ENCODE results near the gene ACOT11. TPM values are rescaled to one million over a fixed set of nuclear protein-coding genes. Genes with fewer than 3 reads are reported as not detected.

Gene ACOT11
- total RNA-seq, 1 experiment from 2014 or later = 25.7 TPM

DNA sequence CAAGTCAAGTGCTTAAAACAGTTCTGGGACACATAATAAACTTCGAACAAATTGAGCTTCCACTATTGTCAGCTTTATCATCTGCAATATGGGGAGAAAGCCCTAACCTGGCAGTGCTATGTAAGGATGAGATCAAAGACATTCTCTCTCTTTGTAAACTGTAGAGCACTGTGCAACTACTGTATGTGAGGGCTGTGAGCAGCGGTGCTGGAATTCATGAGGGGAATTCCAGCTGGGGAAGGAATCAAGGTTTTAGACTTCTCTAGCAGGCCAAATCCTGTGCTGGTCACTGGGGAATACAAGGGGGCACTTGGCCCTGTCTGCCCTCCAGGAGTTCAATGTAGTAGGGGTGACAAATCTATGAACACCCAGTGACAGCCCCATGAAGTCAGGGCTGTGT is 66.0 kb downstream of the ACOT11 start:
- Histone ChIP-seq H4K20me1 (ENCODE audit: insufficient read depth) (no peaks in the 10 kb centered on the region), H3F3A (ENCODE audit: insufficient read depth, low read depth) (no peaks in the 10 kb centered on the region), H3K9me2 (ENCODE audit: insufficient read depth) (no peaks in the 10 kb centered on the region), H3K79me2 (ENCODE audit: low read depth) (no peaks in the 10 kb centered on the region), H3K4me2 (no peak overlapping the region), H3K27ac (no peak overlapping the region), H3K27me3 (ENCODE audit: insufficient read depth, low read depth) (0 out of 2 replicates have a peak, but pooled peaks cover 4% of the 10 kb centered on the region), H2AFZ (no peak overlapping the region), H3K4me1 (replicated peaks; ENCODE audit: insufficient read depth) (no peaks in the 10 kb centered on the region), H3K36me3 (ENCODE audit: low read depth) (no peaks in the 10 kb centered on the region), H3K4me3 (no peak overlapping the region), H3K9me3 (ENCODE audit: insufficient read depth, low read depth) (no peaks in the 10 kb centered on the region)
- no peak for DNase-seq
- no peak for TF ChIP-seq EZH2 (IDR thresholded peaks at IDR 0.05; ENCODE audit: low read depth)
- TF ChIP-seq CTCF (conservative IDR thresholded peaks at IDR 0.05) = no peak
- POLR2A ChIA-PET (ENCODE audit: unreplicated experiment) = interaction anchor here (0.6 kb wide), 1 partner anchor 32 kb away, joined by 3 read pairs; no protein-coding TSS in a partner anchor
- CTCF ChIA-PET = no interaction called here
- no TSS peak for BruUV-seq (replicated peaks)
- intact Hi-C loops (cut with micrococcal nuclease; ENCODE audit: unreplicated experiment) = no loop called here

DNA sequence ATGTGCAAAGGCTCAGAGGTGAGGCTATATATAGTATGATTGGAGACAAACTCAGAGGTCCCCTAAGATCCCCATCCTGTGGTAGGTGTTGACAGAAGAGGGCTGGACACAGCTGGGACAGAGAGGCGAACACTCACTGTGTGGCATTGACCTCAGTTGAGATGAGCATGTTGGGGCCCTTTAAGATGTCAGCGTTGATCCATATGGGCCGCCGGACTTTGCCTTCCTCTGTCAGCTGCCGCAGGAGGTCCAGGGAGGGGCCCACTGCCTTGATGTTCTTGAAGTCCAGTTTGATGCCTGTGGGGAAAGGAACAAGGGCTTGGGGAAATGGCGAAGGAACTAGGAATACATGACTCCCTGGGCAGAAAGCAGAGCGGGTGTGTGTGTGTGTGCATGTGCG is 66.5 kb downstream of the ACOT11 start:
- H3K4me3 ChIP-seq = no peak overlapping the region
- H2AFZ ChIP-seq = no peak overlapping the region
- DNase-seq = no peak
- CTCF ChIA-PET = no interaction called here
- TF ChIP-seq CTCF (conservative IDR thresholded peaks at IDR 0.05) (no peak), EZH2 (IDR thresholded peaks at IDR 0.05; ENCODE audit: low read depth) (no peak)
- H3K27me3 ChIP-seq (ENCODE audit: insufficient read depth, low read depth) = 0 out of 2 replicates have a peak, but pooled peaks cover 4% of the 10 kb centered on the region
- H3K9me2 ChIP-seq (ENCODE audit: insufficient read depth) = no peaks in the 10 kb centered on the region
- H3K36me3 ChIP-seq (ENCODE audit: low read depth) = no peaks in the 10 kb centered on the region
- no peaks in the 10 kb centered on the region for H3K9me3 ChIP-seq (ENCODE audit: insufficient read depth, low read depth)
- H3F3A ChIP-seq (ENCODE audit: insufficient read depth, low read depth) = no peaks in the 10 kb centered on the region
- no peaks in the 10 kb centered on the region for H3K79me2 ChIP-seq (ENCODE audit: low read depth)
- no peaks in the 10 kb centered on the region for H4K20me1 ChIP-seq (ENCODE audit: insufficient read depth)
- POLR2A ChIA-PET (ENCODE audit: unreplicated experiment) = interaction anchor here (0.6 kb wide), 2 partner anchors 23 to 33 kb away, joined by 3 to 4 read pairs; no protein-coding TSS in a partner anchor
- H3K4me2 ChIP-seq = no peak overlapping the region
- no peak overlapping the region for H3K27ac ChIP-seq
- intact Hi-C loops (cut with micrococcal nuclease; ENCODE audit: unreplicated experiment) = no loop called here
- H3K4me1 ChIP-seq (replicated peaks; ENCODE audit: insufficient read depth) = no peaks in the 10 kb centered on the region
- no TSS peak for BruUV-seq (replicated peaks)

GRCh38 chr1:54615531-54616279 is 67.7 kb downstream of the ACOT11 start:
- Histone ChIP-seq H3K4me2 (no peak overlapping the region), H3K27me3 (ENCODE audit: insufficient read depth, low read depth) (0 out of 2 replicates have a peak, but pooled peaks cover 4% of the 10 kb centered on the region), H3K9me2 (ENCODE audit: insufficient read depth) (no peaks in the 10 kb centered on the region), H3K4me3 (no peak overlapping the region), H3K79me2 (ENCODE audit: low read depth) (no peaks in the 10 kb centered on the region), H3K36me3 (ENCODE audit: low read depth) (no peaks in the 10 kb centered on the region), H2AFZ (no peak overlapping the region), H3K27ac (no peak overlapping the region), H3F3A (ENCODE audit: insufficient read depth, low read depth) (no peaks in the 10 kb centered on the region), H3K4me1 (replicated peaks; ENCODE audit: insufficient read depth) (no peaks in the 10 kb centered on the region), H3K9me3 (ENCODE audit: insufficient read depth, low read depth) (no peaks in the 10 kb centered on the region), H4K20me1 (ENCODE audit: insufficient read depth) (no peaks in the 10 kb centered on the region)
- intact Hi-C loops (cut with micrococcal nuclease; ENCODE audit: unreplicated experiment) = no loop called here
- TF ChIP-seq EZH2 (IDR thresholded peaks at IDR 0.05; ENCODE audit: low read depth) (no peak), CTCF (conservative IDR thresholded peaks at IDR 0.05) (no peak)
- no TSS peak for BruUV-seq (replicated peaks)
- DNase-seq = no peak
- ChIA-PET POLR2A (ENCODE audit: unreplicated experiment) (interaction anchor here (0.7 kb wide), 1 partner anchor 36 kb away, joined by 3 read pairs; no protein-coding TSS in a partner anchor), CTCF (no interaction called here)

All from PC-9 (cell line).